OCI-LY1 (cell line): ENCODE measurements around the gene CDRT4.

Experiments
- H2AFZ ChIP-seq: fragments of 200-600 bp; sonication (generic), shearing (Covaris generic); 2 replicates; pipeline ENCODE4 v1.6.0; 2014; ENCODE audit warnings: antibody characterized with exemption, mild to moderate bottlenecking, low read length
- H3F3A ChIP-seq: fragments of 200-600 bp; sonication (generic), shearing (Covaris generic); 2 replicates; pipeline ENCODE4 v1.6.0; 2014; ENCODE audit warnings: mild to moderate bottlenecking, antibody characterized with exemption, low read length, moderate library complexity; ENCODE audit not compliant: insufficient read depth
- H3K27ac ChIP-seq: fragments of 200-600 bp; sonication (generic); 2 replicates; pipeline ENCODE4 v1.5.1; 2014; ENCODE audit warnings: low read length, mixed run types, mild to moderate bottlenecking, low read depth; ENCODE audit not compliant: poor library complexity, severe bottlenecking
- H3K27me3 ChIP-seq: fragments of 200-600 bp; sonication (generic); 2 replicates; pipeline ENCODE4 v1.6.0; 2014; ENCODE audit warnings: antibody characterized with exemption, mild to moderate bottlenecking, low read length, moderate library complexity; ENCODE audit not compliant: insufficient read depth
- H3K36me3 ChIP-seq: fragments of 200-600 bp; sonication (generic); 2 replicates; pipeline ENCODE4 v1.6.1; 2014; ENCODE audit warnings: mild to moderate bottlenecking, antibody characterized with exemption, low read length, moderate library complexity, mixed read lengths; ENCODE audit not compliant: insufficient read depth
- H3K4me1 ChIP-seq: fragments of 200-600 bp; sonication (generic); 2 replicates; pipeline ENCODE4 v1.5.1; 2014; ENCODE audit warnings: mild to moderate bottlenecking, low read length, moderate library complexity; ENCODE audit not compliant: insufficient read depth, severe bottlenecking
- H3K4me2 ChIP-seq: fragments of 200-600 bp; sonication (generic), shearing (Covaris generic); 2 replicates; pipeline ENCODE4 v1.6.1; 2014; ENCODE audit warnings: low read length
- H3K4me3 ChIP-seq: fragments of 200-600 bp; sonication (generic); 2 replicates; pipeline ENCODE4 v1.5.1; 2014; ENCODE audit warnings: low read length, low read depth, mild to moderate bottlenecking, mixed read lengths; ENCODE audit not compliant: poor library complexity, severe bottlenecking
- H3K79me2 ChIP-seq: fragments of 200-600 bp; shearing (Covaris generic); 2 replicates; pipeline ENCODE4 v1.6.1; 2016; ENCODE audit warnings: mixed run types, low read length, mixed read lengths; ENCODE audit not compliant: insufficient read depth
- H3K9ac ChIP-seq: fragments of 200-600 bp; sonication (generic), shearing (Covaris generic); 2 replicates; pipeline ENCODE4 v1.6.1; 2014; ENCODE audit warnings: mild to moderate bottlenecking, low read length, mixed read lengths
- H3K9me2 ChIP-seq: fragments of 200-600 bp; sonication (generic), shearing (Covaris generic); 2 replicates; pipeline ENCODE4 v1.6.1; 2014; ENCODE audit warnings: low read depth, mild to moderate bottlenecking, low read length, mixed read lengths
- H3K9me3 ChIP-seq: fragments of 200-600 bp; shearing (Covaris generic); 2 replicates; pipeline ENCODE4 v1.6.1; 2014; ENCODE audit warnings: low read length, mixed read lengths
- H4K20me1 ChIP-seq: fragments of 200-600 bp; sonication (generic), shearing (Covaris generic); 2 replicates; pipeline ENCODE4 v1.6.0; 2016; ENCODE audit warnings: mild to moderate bottlenecking, low read length; ENCODE audit not compliant: insufficient read depth
- CTCF ChIP-seq: fragments of 200-600 bp; sonication (generic), shearing (Covaris generic); IDR thresholded peaks from 2 replicates; pipeline ENCODE4 v1.5.1; 2017; ENCODE audit warnings: mild to moderate bottlenecking, antibody characterized with exemption, low read length, moderate library complexity, mixed read lengths
- EZH2 ChIP-seq: fragments of 200-600 bp; sonication (generic), shearing (Covaris generic); IDR thresholded peaks from 2 replicates; pipeline ENCODE4 v1.8.0; 2017; ENCODE audit warnings: borderline replicate concordance, mixed run types, mild to moderate bottlenecking, antibody characterized with exemption, low read length, moderate library complexity, mixed read lengths

CDRT4 gene

GRCh38 chr17:15513856-15514459 lies 46.5 kb upstream of the CDRT4 start:
- TF ChIP-seq CTCF (no peak), EZH2 (no peak)
- Histone ChIP-seq H3K27ac (no peak overlapping the region), H4K20me1 (no peaks in the 10 kb centered on the region), H3F3A (no peaks in the 10 kb centered on the region), H3K4me1 (no peaks in the 10 kb centered on the region), H3K9me3 (no peaks in the 10 kb centered on the region), H2AFZ (no peak overlapping the region), H3K4me2 (no peak overlapping the region), H3K79me2 (no peaks in the 10 kb centered on the region), H3K9ac (no peak overlapping the region), H3K36me3 (no peaks in the 10 kb centered on the region), H3K27me3 (no peaks in the 10 kb centered on the region), H3K4me3 (no peak overlapping the region), H3K9me2 (no peaks in the 10 kb centered on the region)

- TF ChIP-seq CTCF (no peak), EZH2 (no peak)
- no peaks in the 10 kb centered on the region for H3K79me2 ChIP-seq
- no peak overlapping the region for H3K4me2 ChIP-seq
- no peaks in the 10 kb centered on the region for H3K36me3 ChIP-seq
- no peaks in the 10 kb centered on the region for H3K9me3 ChIP-seq
- no peak overlapping the region for H3K27ac ChIP-seq
- no peaks in the 10 kb centered on the region for H3K27me3 ChIP-seq
- no peaks in the 10 kb centered on the region for H4K20me1 ChIP-seq
- no peaks in the 10 kb centered on the region for H3F3A ChIP-seq
- no peaks in the 10 kb centered on the region for H3K9me2 ChIP-seq
- H3K9ac ChIP-seq, result no peak overlapping the region
- H3K4me3 ChIP-seq, result no peak overlapping the region
- H2AFZ ChIP-seq, result no peak overlapping the region
- H3K4me1 ChIP-seq, result no peaks in the 10 kb centered on the region
Measured at GRCh38 chr17:15513058-15513791, 45.8 kb upstream of the CDRT4 start.

- no peak overlapping the region for H3K9ac ChIP-seq
Measured at GRCh38 chr17:15512071-15512709, 44.8 kb upstream of the CDRT4 start.

More at GRCh38 chr17:15512071-15512709, 44.8 kb upstream of the CDRT4 start:
- Histone ChIP-seq H3K4me3 (no peak overlapping the region), H2AFZ (no peak overlapping the region), H3K79me2 (no peaks in the 10 kb centered on the region), H4K20me1 (no peaks in the 10 kb centered on the region), H3K36me3 (no peaks in the 10 kb centered on the region), H3F3A (no peaks in the 10 kb centered on the region), H3K4me1 (no peaks in the 10 kb centered on the region), H3K27ac (no peak overlapping the region), H3K9me2 (no peaks in the 10 kb centered on the region), H3K4me2 (no peak overlapping the region), H3K27me3 (no peaks in the 10 kb centered on the region), H3K9me3 (no peaks in the 10 kb centered on the region)
- no peak for TF ChIP-seq CTCF
- TF ChIP-seq EZH2, result no peak
